Measurements from ENCODE around the gene MYH10. TPM values are rescaled to one million over a fixed set of nuclear protein-coding genes. Genes with fewer than 3 reads are reported as not detected.

MYH10 gene
- 33.7 and 65.9 TPM in 2 replicates for total RNA-seq

GRCh38 chr17:8630227-8630801 is at the start of gene MYH10:
Gene MYH10, minus strand, starts transcription at chr17:8630725. Its CDS starts 7,479 bp downstream, at chr17:8623246.

GRCh38 chr17:8435245-8436168 is 195.0 kb downstream of the MYH10 start, which contains the start of gene NDEL1:
Gene NDEL1, plus strand, starts transcription at chr17:8435884. Its CDS starts 8,388 bp downstream, at chr17:8444272.

Other genes with a start within 250 kb of the MYH10 start
- gene RPL26, start 247.5 kb downstream of the MYH10 start, total RNA-seq = 2,942 and 3,085 TPM in 2 replicates
- gene RNF222, start 232.9 kb downstream of the MYH10 start, total RNA-seq = not detected in 2 replicates
- 58.8 and 61.7 TPM in 2 replicates for gene NDEL1, start 194.8 kb downstream of the MYH10 start, total RNA-seq
- gene CCDC42, start 114.1 kb upstream of the MYH10 start, total RNA-seq = not detected in 2 replicates
- gene SPDYE4, start 127.8 kb upstream of the MYH10 start, total RNA-seq = not detected in 2 replicates
- gene MFSD6L, start 168.6 kb upstream of the MYH10 start, total RNA-seq = not detected in 2 replicates
- gene PIK3R6, start 236.9 kb upstream of the MYH10 start, total RNA-seq = not detected in 2 replicates

Measured in myometrial cell (primary cell).